ENCODE data around the gene SULF2. TPM values are rescaled to one million over a fixed set of nuclear protein-coding genes. Genes with fewer than 3 reads are reported as not detected.
"Not testable (repeated sequence)": the region's sequence is repeated elsewhere in the genome, so short reads cannot be mapped to it uniquely, and the experiment has no call there.

Gene SULF2
- total RNA-seq, 1 experiment from 2014 or later, result 2.2 TPM

DNA sequence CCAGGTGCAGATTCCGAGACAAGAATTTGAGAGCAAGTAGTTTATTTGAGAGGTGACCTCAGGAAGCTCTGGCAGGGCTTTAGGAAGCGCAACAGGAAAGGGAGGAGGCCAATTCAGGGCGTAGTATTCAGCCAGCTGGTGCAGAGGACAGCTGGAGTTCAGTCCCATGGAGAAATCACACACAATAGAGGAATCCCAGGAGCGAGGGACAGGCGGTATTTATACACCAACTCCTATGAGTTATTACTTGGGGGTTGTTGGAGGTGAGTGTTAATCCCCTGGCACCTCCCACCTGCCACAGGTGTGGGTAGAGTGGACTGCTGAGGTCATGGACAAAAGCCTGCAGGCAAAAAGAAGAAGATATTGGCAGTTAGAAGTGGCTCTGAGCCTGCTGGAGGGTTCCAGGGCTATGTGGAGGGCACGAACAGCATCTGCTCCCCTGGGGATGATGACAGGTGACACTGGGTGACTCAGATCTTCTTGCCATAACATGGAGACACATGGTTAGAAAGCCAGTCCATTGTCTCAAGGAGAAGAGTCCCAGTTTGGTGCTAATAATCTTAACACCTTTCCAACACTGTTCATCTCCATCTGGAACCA lies 13.9 kb upstream of the SULF2 start:
- Histone ChIP-seq H3K36me3 (no peaks in the 10 kb centered on the region), H3K9me3 (replicated peaks) (no peaks in the 10 kb centered on the region), H3K4me1 (replicated peaks) (no peaks in the 10 kb centered on the region), H3K4me3 (no peak overlapping the region), H3K27ac (no peak overlapping the region), H3K27me3 (replicated peaks) (no peaks in the 10 kb centered on the region)
- DNase-seq (ENCODE audit: low read depth in 1 of 2, low spot score in 2 of 2), result no peak

DNA sequence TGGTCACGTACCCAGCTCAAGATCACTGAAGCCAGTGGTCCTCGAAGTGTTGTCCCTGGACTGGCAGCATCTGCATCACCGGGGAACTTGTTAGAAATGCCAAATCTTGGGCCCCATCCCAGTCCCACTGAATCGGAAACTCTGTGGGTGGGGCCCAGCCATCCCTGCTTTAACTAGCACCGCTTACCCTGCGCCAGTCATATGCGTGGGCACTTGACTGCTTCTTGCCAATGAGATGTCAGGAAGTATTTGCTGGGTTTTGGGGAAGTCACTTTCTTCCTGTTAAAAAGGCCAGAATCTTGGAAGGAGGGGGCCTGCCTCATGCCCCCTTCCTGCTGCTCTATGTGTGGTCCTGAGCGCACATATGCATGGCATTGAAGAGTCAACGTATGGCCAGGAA lies 11.7 kb upstream of the SULF2 start:
- H3K27ac ChIP-seq, result no peak overlapping the region

DNA sequence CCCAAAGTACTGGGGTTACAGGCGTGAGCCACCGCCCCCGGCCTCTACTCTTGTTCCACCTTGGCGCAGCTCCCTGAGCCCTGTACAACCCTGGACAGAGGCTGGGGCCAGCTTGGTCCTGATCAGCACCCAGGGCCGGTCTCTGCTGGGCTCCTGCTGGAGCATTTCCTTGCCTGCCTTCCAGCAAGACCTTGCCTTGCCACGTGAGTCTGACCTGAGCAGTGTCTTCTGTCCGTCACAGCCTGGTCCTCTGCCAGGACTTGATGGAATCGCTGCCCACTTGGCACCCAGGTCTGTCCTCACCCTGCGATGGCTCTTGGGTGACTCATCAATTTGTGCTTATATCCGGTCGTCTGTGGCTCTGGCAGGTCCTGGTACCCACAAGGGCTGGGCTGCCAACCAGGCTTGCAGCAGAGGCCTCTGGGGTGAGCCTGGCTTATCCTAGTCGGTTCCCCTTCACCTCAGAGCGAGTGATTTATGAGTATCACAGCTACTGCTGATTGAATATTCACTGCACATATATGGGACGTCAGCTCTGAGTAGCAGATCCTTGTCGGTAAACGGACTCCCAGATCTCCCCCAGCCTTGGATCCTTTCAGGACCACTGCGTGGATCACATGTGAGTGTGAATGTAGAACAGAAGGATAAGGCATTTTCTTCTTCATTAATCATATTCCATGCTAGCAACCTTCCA lies 10.1 kb upstream of the SULF2 start:
- Histone ChIP-seq H3K27me3 (replicated peaks) (no peaks in the 10 kb centered on the region), H3K9me3 (replicated peaks) (no peaks in the 10 kb centered on the region), H3K4me3 (no peak overlapping the region), H3K4me1 (replicated peaks) (peaks cover 8% of the 10 kb centered on the region), H3K27ac (no peak overlapping the region), H3K36me3 (no peaks in the 10 kb centered on the region)
- DNase-seq (ENCODE audit: low read depth in 1 of 2, low spot score in 2 of 2), result no peak

More for the DNA sequence above, 11.7 kb upstream of the SULF2 start:
- no peaks in the 10 kb centered on the region for H3K36me3 ChIP-seq
- H3K4me3 ChIP-seq, result no peak overlapping the region
- no peaks in the 10 kb centered on the region for H3K9me3 ChIP-seq (replicated peaks)
- no peak for DNase-seq (ENCODE audit: low read depth in 1 of 2, low spot score in 2 of 2)
- peaks cover 4% of the 10 kb centered on the region for H3K4me1 ChIP-seq (replicated peaks)
- no peaks in the 10 kb centered on the region for H3K27me3 ChIP-seq (replicated peaks)

DNA sequence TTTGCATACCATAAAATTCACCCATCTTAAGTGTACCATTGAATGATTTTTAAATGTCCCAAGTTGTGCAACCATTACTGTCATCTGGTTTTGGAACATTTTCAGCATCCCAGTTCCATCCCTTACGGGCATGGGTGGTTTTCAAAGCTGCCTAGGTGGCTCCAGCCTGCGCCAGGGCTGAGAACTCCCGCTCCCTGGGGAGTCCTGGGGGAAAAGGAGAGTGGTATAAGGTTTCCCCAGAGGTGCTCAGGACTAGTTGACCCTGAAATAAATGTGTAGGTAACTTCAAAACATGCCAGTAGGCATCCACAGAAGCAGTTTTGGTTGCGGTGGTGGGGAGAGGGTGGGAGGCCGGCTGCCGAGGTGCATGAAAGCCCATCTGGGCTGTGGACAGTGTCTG lies 9.0 kb upstream of the SULF2 start:
- not testable (repeated sequence) for H3K9me3 ChIP-seq (replicated peaks); H3K27ac ChIP-seq; H3K4me3 ChIP-seq; H3K36me3 ChIP-seq; H3K4me1 ChIP-seq (replicated peaks); DNase-seq (ENCODE audit: low read depth in 1 of 2, low spot score in 2 of 2); H3K27me3 ChIP-seq (replicated peaks)

DNA sequence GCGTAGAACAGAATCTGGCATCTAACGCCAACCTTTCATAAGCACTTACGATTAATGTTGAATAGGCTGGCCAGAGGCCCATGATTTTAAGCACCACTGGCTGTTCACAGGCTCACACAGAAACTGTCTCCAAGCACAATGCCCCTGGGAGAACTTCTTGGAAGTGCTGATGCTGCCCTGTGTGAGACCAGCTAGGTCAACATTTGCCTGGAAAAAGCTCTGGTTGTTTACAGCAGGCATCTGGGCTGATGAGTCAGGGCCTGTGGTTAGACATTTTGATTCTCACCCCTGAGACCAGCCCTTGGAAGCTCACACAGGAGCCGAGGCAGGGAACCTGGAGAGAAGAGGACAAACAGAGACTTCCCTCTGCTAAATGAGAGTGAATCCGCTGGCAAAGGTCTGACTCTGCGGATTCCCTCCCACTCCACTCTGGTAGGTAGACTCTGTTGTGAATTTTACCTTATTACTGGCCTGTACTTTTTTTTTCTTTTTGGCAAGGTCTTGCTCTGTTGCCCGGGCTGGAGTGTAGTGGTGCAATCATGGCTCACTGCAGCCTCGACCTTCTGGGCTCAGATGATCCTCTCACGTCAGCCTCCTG lies 6.8 kb upstream of the SULF2 start:
- no peak overlapping the region for H3K4me3 ChIP-seq
- H3K4me1 ChIP-seq (replicated peaks), result peaks cover 8% of the 10 kb centered on the region
- DNase-seq (ENCODE audit: low read depth in 1 of 2, low spot score in 2 of 2), result peak; percentile 76 to 87
- no peaks in the 10 kb centered on the region for H3K36me3 ChIP-seq
- H3K27me3 ChIP-seq (replicated peaks), result peaks cover 2% of the 10 kb centered on the region
- no peaks in the 10 kb centered on the region for H3K9me3 ChIP-seq (replicated peaks)
- H3K27ac ChIP-seq, result no peak overlapping the region

DNA sequence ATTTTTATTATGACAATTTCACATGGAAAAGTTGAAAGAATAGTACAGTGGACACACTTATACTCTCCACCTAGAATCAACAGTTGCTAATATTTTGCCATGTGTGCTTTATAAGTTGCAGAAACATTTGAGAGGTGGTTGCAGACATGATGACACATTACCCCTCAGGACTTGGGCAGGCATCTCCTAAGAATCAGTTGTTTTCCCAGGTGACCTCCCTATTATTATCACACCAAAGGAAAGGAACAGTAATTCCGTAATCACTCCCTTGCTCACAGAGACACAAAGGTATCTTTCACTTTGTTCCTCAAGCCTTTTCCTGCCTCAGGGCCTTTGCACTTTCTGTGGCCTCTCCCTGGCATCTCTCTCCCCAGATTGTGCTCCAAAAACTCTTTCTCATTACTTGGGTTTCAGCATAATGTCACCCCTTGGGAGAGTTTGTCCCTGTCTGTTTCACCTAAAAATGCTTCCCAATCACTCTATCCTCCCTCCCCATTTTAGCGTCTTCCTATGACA lies 5.9 kb upstream of the SULF2 start:
- Histone ChIP-seq H3K36me3 (no peaks in the 10 kb centered on the region), H3K4me1 (replicated peaks) (peaks cover 10% of the 10 kb centered on the region), H3K27ac (no peak overlapping the region), H3K27me3 (replicated peaks) (peaks cover 8% of the 10 kb centered on the region), H3K4me3 (no peak overlapping the region), H3K9me3 (replicated peaks) (no peaks in the 10 kb centered on the region)
- DNase-seq (ENCODE audit: low read depth in 1 of 2, low spot score in 2 of 2), result no peak

DNA sequence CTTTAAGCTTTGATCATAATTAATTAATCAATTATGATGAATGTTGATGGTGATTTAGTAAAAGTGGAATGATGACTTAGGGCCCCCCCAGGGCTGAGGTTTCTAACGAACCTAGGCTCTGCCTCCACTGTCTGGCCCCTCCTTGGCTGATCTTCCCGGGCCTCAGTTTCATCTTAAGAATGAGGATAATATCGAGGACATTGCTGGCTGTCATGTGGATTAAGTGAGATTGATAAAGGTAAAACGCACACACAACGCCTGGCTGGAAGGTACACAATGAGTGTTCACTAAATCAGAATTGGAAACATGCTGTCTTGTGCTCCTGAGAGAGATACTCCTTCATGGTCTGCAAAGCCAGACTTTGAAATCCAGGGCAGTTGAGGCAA lies 5.3 kb upstream of the SULF2 start:
- no peak for DNase-seq (ENCODE audit: low read depth in 1 of 2, low spot score in 2 of 2)
- Histone ChIP-seq H3K27me3 (replicated peaks) (peaks cover 13% of the 10 kb centered on the region), H3K36me3 (no peaks in the 10 kb centered on the region)

DNA sequence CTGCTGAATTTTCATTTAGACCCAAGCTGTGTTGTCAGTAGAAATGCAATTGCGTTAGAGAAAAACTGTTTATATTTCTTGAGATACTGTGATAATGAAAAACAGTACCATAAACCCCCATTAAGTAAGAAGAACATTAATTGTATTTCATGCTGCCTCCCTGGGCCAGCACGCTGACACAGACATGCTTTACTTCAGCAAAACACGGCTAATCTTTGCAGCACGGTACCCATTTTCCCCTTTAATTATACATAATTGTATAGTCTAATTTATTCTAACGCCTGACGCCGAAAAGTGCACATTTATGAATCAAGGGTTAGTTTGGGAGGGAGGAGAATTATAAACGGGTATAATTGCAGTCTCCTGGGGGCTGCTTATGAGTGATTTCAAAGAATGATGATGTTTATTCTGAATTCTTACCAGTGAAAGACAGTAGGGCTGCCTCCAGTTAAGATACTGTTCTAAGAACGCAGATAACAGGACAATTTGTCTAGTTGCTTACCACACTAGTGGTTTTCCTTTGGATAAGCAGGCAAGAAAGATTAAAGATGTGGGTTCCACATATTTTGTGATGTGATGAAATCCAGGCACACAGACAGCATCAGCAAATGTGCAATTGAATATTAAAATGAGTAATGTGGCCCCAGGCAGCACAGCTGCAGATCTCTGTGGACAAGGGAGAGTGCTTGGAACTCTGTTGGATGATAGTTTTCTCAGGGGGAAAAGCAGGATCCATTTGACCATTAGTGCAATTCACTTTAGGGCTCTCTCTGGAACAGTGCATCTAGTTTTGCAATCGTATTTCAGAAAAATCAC lies 4.7 kb upstream of the SULF2 start:
- Histone ChIP-seq H3K4me1 (replicated peaks) (peaks cover 16% of the 10 kb centered on the region), H3K27me3 (replicated peaks) (peaks cover 13% of the 10 kb centered on the region), H3K36me3 (no peaks in the 10 kb centered on the region), H3K9me3 (replicated peaks) (no peaks in the 10 kb centered on the region), H3K4me3 (no peak overlapping the region), H3K27ac (no peak overlapping the region)
- no peak for DNase-seq (ENCODE audit: low read depth in 1 of 2, low spot score in 2 of 2)

More for the DNA sequence above, 5.3 kb upstream of the SULF2 start:
- Histone ChIP-seq H3K4me1 (replicated peaks) (peaks cover 16% of the 10 kb centered on the region), H3K9me3 (replicated peaks) (no peaks in the 10 kb centered on the region), H3K27ac (no peak overlapping the region), H3K4me3 (no peak overlapping the region)

DNA sequence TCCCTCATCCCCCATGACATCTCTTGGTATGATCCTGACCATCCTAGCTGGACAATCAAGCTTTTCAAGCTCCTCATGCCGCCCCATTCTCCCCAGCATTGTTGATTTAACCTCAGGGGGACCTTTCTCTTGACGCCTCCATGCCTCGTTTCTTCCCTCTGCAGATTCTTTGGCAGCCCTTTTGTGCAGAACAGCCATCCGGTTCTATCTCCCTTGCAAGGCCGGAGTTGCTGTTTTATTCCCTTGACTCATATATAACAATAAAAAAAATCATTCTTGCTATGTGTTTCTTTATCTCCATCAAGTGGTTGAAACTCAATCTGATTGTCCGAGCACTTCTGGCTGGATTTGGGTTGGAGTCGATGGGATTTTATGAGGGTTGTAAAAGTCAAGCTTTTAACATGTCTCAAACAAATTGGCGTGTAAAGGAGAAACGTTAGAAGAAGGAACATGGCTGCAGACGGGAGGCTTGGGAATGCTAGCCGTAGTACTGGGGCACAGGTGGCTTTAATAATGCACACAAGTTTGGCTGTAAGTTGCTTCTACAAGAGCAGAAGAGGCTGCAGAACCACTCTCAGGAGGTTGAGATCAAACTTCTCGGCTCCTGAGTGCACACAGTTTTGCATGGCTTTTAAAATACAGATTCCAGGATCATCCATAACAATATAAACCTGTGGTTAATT lies 3.9 kb upstream of the SULF2 start:
- H3K4me1 ChIP-seq (replicated peaks), result peaks cover 23% of the 10 kb centered on the region
- no peaks in the 10 kb centered on the region for H3K9me3 ChIP-seq (replicated peaks)
- H3K27ac ChIP-seq, result no peak overlapping the region
- no peak overlapping the region for H3K4me3 ChIP-seq
- DNase-seq (ENCODE audit: low read depth in 1 of 2, low spot score in 2 of 2), result no peak
- peaks cover 20% of the 10 kb centered on the region for H3K27me3 ChIP-seq (replicated peaks)
- H3K36me3 ChIP-seq, result no peaks in the 10 kb centered on the region

DNA sequence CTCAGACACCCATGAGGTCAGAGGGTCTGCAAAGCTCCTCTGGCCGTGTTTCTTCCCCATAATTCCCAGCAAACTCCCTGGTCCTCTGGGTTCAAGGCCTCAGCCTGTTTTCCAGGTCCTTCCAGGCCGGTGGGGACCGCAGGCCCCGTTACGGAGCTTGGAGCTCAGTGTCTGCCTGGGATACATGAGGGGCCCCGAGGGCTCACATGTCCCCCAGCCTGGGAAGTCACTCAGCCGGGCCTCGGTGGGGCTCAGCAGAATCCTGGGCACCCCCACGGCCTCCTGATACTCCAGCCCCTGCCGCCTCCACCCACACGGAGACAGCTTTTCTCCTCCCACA lies 3.4 kb upstream of the SULF2 start:
- DNase-seq (ENCODE audit: low read depth in 1 of 2, low spot score in 2 of 2), result no peak
- no peak overlapping the region for H3K4me3 ChIP-seq
- peaks cover 25% of the 10 kb centered on the region for H3K27me3 ChIP-seq (replicated peaks)

DNA sequence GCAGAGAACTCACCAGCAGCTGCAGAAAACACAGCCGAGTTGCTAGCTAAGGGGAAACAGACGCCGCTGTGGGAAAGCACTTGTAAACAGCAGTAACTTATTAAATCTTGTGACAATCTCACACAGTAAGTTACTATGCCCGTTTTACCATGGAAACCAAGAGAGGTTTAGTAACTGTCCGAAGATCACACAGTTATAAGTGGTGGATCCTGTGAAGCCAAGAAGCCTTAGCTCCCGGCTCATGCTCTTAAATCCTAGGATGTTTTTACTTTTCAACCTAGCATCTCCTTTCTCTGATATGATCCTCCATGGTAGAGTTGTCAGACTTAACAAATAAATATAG lies 1.5 kb upstream of the SULF2 start:
- Histone ChIP-seq H3K27me3 (replicated peaks) (peaks cover 38% of the 10 kb centered on the region), H3K27ac (no peak overlapping the region), H3K36me3 (no peaks in the 10 kb centered on the region), H3K4me3 (no peak overlapping the region), H3K9me3 (replicated peaks) (no peaks in the 10 kb centered on the region), H3K4me1 (replicated peaks) (peaks cover 18% of the 10 kb centered on the region)
- no peak for DNase-seq (ENCODE audit: low read depth in 1 of 2, low spot score in 2 of 2)

More for the DNA sequence above, 3.4 kb upstream of the SULF2 start:
- Histone ChIP-seq H3K9me3 (replicated peaks) (no peaks in the 10 kb centered on the region), H3K4me1 (replicated peaks) (peaks cover 24% of the 10 kb centered on the region), H3K36me3 (no peaks in the 10 kb centered on the region), H3K27ac (no peak overlapping the region)

DNA sequence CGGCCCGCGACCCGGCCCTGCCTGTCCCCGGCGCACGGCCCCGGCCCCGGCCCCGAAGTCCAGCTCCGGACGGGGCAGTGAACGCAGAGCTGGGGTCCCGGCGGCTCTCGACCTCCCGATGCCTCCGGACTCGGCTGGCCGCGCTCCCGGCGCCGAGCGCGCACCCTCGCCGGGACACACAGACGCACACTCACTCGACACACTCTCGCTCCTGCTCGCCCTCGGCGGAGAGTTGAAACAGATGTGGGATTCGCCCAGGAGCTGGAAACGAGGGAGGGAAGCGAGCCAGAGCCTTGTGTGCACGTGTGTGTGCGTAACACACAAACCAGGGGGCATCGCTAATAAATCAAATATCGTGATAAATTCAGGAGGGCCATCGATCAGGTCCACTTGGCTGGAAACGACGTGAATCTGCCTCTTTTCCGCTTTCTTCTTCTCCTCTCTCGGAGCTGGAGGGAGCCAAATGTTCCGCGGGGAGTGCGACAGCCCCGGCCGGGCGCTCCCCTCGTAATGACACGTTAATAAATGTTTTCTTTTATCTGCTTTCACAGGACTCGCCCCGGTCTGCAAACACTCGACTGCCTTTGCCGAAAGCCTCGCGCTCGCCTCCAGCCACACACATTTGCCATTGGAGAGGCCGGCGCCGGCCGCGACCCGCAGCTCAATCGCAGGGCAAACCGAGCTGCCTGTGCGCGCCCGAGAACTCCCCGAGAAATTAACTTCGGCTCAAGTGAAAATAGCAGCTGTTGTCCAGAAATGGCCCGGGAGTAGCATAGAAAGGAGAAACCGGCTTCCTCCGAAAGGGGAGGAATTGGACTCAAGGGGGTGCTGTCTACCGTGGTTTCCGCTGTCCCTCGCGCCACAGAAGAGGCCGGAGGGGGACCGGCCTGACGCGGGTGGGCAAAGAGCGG lies 828 bp upstream of the SULF2 start:
- peak; percentile 68 to 70 for DNase-seq (ENCODE audit: low read depth in 1 of 2, low spot score in 2 of 2)

More for the DNA sequence above, 828 bp upstream of the SULF2 start:
- Histone ChIP-seq H3K27me3 (replicated peaks) (peaks cover 38% of the 10 kb centered on the region), H3K36me3 (no peaks in the 10 kb centered on the region), H3K9me3 (replicated peaks) (no peaks in the 10 kb centered on the region), H3K27ac (no peak overlapping the region), H3K4me3 (peak overlapping the region; percentile 29), H3K4me1 (replicated peaks) (peaks cover 16% of the 10 kb centered on the region)
